ENCODE measurements around the gene ATP6V1C2.
"Not testable (repeated sequence)": the region's sequence is repeated elsewhere in the genome, so short reads cannot be mapped to it uniquely, and the experiment has no call there.

The ATP6V1C2 gene

GRCh38 chr2:10814571-10815331 is 93.3 kb downstream of the ATP6V1C2 start:
- TF ChIP-seq CTCF (IDR thresholded peaks at IDR 0.05; ENCODE audit: low read depth, low read length): no peak
- DNase-seq (ENCODE audit: extremely low read depth, low read depth): no peak

- no peak for DNase-seq (ENCODE audit: extremely low read depth, low read depth)
- TF ChIP-seq CTCF (IDR thresholded peaks at IDR 0.05; ENCODE audit: low read depth, low read length): no peak; the same call in none of the 2 replicates
These were observed 96.0 kb downstream of the ATP6V1C2 start for GRCh38 chr2:10817413-10817812.

- DNase-seq (ENCODE audit: extremely low read depth, low read depth): not testable (repeated sequence)
These were observed 96.9 kb downstream of the ATP6V1C2 start for GRCh38 chr2:10818305-10818704.

GRCh38 chr2:10818984-10819383 is 97.6 kb downstream of the ATP6V1C2 start:
- no peak for DNase-seq (ENCODE audit: extremely low read depth, low read depth)
- no peak for TF ChIP-seq CTCF (IDR thresholded peaks at IDR 0.05; ENCODE audit: low read depth, low read length)

- no peak for TF ChIP-seq CTCF (IDR thresholded peaks at IDR 0.05; ENCODE audit: low read depth, low read length)
- no peak for DNase-seq (ENCODE audit: extremely low read depth, low read depth)
These were observed 98.4 kb downstream of the ATP6V1C2 start for GRCh38 chr2:10819714-10820314.

- TF ChIP-seq CTCF (IDR thresholded peaks at IDR 0.05; ENCODE audit: low read depth, low read length): no peak
- DNase-seq (ENCODE audit: extremely low read depth, low read depth): no peak
These were observed 99.1 kb downstream of the ATP6V1C2 start for GRCh38 chr2:10820562-10820961.

- TF ChIP-seq CTCF (IDR thresholded peaks at IDR 0.05; ENCODE audit: low read depth, low read length): no peak
- no peak for DNase-seq (ENCODE audit: extremely low read depth, low read depth)
These were observed 99.7 kb downstream of the ATP6V1C2 start for GRCh38 chr2:10820978-10821695.
